ENCODE measurements around the gene MPPE1. TPM values are rescaled to one million over a fixed set of nuclear protein-coding genes. Genes with fewer than 3 reads are reported as not detected.

MPPE1 gene, protein sequence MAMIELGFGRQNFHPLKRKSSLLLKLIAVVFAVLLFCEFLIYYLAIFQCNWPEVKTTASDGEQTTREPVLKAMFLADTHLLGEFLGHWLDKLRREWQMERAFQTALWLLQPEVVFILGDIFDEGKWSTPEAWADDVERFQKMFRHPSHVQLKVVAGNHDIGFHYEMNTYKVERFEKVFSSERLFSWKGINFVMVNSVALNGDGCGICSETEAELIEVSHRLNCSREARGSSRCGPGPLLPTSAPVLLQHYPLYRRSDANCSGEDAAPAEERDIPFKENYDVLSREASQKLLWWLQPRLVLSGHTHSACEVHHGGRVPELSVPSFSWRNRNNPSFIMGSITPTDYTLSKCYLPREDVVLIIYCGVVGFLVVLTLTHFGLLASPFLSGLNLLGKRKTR
- 28.5 and 59.3 TPM in 2 replicates for total RNA-seq
- 45.5 and 52.7 TPM in 2 replicates for polyA plus RNA-seq

DNA sequence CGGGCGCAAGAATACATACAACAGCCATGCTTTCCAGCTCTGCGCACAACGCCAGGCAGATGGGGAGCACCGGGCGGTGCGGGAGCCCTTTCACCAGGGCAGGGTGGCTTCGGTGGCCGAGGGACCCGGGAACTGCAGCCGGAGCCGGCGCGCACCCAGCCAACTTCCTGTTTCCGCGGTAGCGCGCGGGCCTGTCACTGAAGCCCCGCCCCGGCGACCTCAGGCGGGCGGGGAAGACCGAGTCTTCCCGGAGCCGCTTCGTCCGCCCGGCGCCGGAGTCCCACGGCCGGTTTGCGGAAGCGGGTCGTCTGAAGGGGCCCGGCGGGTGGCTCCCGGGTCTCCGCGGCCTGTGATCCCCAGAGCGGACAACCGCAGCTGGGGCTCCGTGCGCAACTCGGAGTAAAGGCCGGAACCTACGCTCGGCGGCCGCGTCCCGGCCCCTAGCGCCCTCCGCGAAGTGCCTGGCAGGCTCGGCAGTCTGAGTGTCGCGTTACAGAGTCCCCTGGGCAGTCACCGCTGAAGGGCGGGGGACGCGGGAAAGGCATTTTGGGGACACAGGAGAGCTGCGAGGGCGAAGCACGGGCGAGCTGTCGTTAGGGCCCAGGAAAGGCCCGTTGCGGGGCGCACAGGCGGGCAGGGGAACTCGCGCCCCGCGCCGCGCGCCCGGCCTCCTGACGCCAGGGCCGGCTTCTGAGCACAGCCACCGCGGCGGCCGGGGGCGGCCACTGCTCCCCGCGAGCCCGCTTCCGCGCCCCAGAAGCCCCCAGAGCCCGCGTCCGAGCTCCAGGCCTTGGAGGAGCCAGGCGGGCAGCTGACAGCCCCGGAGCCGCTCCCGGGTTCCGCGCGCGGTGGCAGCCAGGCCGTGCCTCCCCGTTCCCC lies at the start of gene MPPE1:
MPPE1 (minus strand) TSS at position 136 of the 879 bp plus-strand sequence. CDS start 11,053 bp downstream, outside the sequence.
- peak; percentile 95 for DNase-seq (ENCODE audit: low spot score)
- peak within 1 kb of the TSS; percentile 71 for H3K4me3 ChIP-seq
- no peaks in the 10 kb centered on the region for H3K27me3 ChIP-seq
- H4K20me1 ChIP-seq (ENCODE audit: insufficient read depth, poor library complexity, severe bottlenecking): no peaks in the 10 kb centered on the region
- peaks cover 16% of the 10 kb centered on the region for H3K79me2 ChIP-seq
- no peaks in the 10 kb centered on the region for H3K9me3 ChIP-seq (ENCODE audit: low read depth)
- 1% methylated on average over 92 of the region's 106 CpGs for WGBS (ENCODE audit: low lambda C conversion rate, missing lambda C conversion rate)
- H3K36me3 ChIP-seq (replicated peaks; ENCODE audit: insufficient read depth, low read depth): no peaks in the 10 kb centered on the region
- H3K4me2 ChIP-seq: peak within 1 kb of the TSS; percentile 91
- H3K9me2 ChIP-seq (replicated peaks; ENCODE audit: insufficient read depth): no peaks in the 10 kb centered on the region
- H3K27ac ChIP-seq: peak within 1 kb of the TSS; percentile 100
- H2AFZ ChIP-seq: peak within 1 kb of the TSS; percentile 93
- TF ChIP-seq EZH2 (IDR thresholded peaks at IDR 0.05; ENCODE audit: borderline replicate concordance) (no peak), EZH2phosphoT487 (IDR thresholded peaks at IDR 0.05; ENCODE audit: low read depth, severe bottlenecking, unreplicated experiment) (no peak)
- TF ChIP-seq, protein P1, sequence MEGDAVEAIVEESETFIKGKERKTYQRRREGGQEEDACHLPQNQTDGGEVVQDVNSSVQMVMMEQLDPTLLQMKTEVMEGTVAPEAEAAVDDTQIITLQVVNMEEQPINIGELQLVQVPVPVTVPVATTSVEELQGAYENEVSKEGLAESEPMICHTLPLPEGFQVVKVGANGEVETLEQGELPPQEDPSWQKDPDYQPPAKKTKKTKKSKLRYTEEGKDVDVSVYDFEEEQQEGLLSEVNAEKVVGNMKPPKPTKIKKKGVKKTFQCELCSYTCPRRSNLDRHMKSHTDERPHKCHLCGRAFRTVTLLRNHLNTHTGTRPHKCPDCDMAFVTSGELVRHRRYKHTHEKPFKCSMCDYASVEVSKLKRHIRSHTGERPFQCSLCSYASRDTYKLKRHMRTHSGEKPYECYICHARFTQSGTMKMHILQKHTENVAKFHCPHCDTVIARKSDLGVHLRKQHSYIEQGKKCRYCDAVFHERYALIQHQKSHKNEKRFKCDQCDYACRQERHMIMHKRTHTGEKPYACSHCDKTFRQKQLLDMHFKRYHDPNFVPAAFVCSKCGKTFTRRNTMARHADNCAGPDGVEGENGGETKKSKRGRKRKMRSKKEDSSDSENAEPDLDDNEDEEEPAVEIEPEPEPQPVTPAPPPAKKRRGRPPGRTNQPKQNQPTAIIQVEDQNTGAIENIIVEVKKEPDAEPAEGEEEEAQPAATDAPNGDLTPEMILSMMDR (IDR thresholded peaks at IDR 0.05; ENCODE audit: poor library complexity): no peak
- H3K4me1 ChIP-seq (ENCODE audit: insufficient read depth): peaks cover 22% of the 10 kb centered on the region

DNA sequence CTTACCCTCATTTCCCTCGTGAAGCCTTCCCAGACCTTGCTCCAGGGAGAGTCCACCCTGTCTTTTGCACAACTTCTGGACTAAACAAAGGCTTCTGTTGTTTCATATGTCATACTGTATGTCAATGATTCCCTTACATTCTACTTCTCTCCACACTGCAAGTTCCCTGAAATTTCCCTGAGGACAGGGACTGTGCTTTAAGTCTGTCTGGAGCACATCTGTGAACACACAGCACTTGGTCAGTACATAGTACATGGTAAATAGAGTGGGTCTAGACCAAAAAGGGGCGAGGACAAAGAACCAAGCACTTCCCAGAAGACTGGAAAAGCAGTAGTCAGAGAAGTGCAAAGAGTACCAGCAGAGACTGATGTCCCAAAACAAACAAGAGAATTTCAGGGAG lies 49.5 kb upstream of the MPPE1 start:
- TF ChIP-seq, protein P1 (IDR thresholded peaks at IDR 0.05; ENCODE audit: poor library complexity): no peak
- TF ChIP-seq EZH2 (IDR thresholded peaks at IDR 0.05; ENCODE audit: borderline replicate concordance) (no peak), EZH2phosphoT487 (IDR thresholded peaks at IDR 0.05; ENCODE audit: low read depth, severe bottlenecking, unreplicated experiment) (no peak)
- no peak overlapping the region for H3K4me2 ChIP-seq
- peak overlapping the region; percentile 98 for H3K27ac ChIP-seq
- peaks cover 45% of the 10 kb centered on the region for H3K4me1 ChIP-seq (ENCODE audit: insufficient read depth)
- no peaks in the 10 kb centered on the region for H3K27me3 ChIP-seq
- no peaks in the 10 kb centered on the region for H3K79me2 ChIP-seq
- H2AFZ ChIP-seq: no peak overlapping the region
- 53% methylated on average over 2 of the region's 2 CpGs for WGBS (ENCODE audit: low lambda C conversion rate, missing lambda C conversion rate)
- H3K9me3 ChIP-seq (ENCODE audit: low read depth): no peaks in the 10 kb centered on the region
- DNase-seq (ENCODE audit: low spot score): no peak
- H4K20me1 ChIP-seq (ENCODE audit: insufficient read depth, poor library complexity, severe bottlenecking): no peaks in the 10 kb centered on the region
- H3K36me3 ChIP-seq (replicated peaks; ENCODE audit: insufficient read depth, low read depth): no peaks in the 10 kb centered on the region
- H3K9me2 ChIP-seq (replicated peaks; ENCODE audit: insufficient read depth): no peaks in the 10 kb centered on the region
- no peak overlapping the region for H3K4me3 ChIP-seq

DNA sequence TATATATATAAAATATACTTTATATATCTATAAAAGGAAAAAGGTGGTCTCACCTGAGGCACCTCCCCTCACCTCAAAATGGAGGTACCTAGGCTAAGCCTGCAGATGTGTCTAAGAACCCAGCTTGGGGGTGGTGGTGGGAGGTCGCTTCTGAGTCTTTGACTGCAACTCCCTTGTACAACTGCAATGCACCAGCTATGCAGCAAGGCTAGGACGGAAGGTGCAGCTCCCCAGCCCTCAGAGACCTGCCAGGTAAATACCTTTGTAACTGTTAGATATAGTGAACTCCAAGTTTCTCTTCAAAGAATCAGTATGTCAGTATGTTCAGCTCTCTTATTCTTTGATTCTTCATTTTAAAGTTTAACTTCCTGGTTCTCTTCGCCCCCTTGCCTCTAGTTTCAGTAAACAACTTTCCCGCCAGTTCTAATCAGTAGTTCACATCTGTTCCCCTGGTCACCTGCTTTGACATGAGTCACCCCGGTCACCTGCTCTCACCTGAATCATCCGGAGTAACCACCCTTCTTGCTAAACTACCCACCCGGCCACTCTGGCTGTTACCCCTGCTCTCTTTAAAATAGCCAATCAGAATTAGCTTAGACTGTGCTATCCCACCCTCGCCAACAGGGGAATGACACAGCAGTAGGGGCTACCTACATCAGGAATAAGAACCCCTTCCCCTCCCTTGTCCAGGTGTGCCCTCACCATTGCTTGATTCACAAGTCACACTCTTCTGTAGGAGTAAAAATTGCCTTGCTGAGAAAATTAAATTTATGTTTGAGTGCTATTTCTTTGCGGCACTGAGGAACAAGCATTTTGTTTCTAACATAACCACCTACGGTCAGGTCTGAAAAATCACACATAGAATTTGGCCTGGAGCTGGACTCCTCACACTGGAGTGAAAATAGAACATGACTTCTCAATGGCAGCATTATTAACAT lies 48.5 kb upstream of the MPPE1 start:
- peak; percentile 81 for DNase-seq (ENCODE audit: low spot score)
- H3K9me2 ChIP-seq (replicated peaks; ENCODE audit: insufficient read depth): no peaks in the 10 kb centered on the region
- no peaks in the 10 kb centered on the region for H3K27me3 ChIP-seq
- no peaks in the 10 kb centered on the region for H4K20me1 ChIP-seq (ENCODE audit: insufficient read depth, poor library complexity, severe bottlenecking)
- H2AFZ ChIP-seq: no peak overlapping the region
- peaks cover 44% of the 10 kb centered on the region for H3K4me1 ChIP-seq (ENCODE audit: insufficient read depth)
- no peaks in the 10 kb centered on the region for H3K36me3 ChIP-seq (replicated peaks; ENCODE audit: insufficient read depth, low read depth)
- no peak overlapping the region for H3K4me3 ChIP-seq
- 72% methylated on average over 10 of the region's 10 CpGs for WGBS (ENCODE audit: low lambda C conversion rate, missing lambda C conversion rate)
- no peaks in the 10 kb centered on the region for H3K9me3 ChIP-seq (ENCODE audit: low read depth)
- peak overlapping the region; percentile 98 for H3K27ac ChIP-seq
- TF ChIP-seq EZH2phosphoT487 (IDR thresholded peaks at IDR 0.05; ENCODE audit: low read depth, severe bottlenecking, unreplicated experiment): no peak
- TF ChIP-seq, protein P1 (IDR thresholded peaks at IDR 0.05; ENCODE audit: poor library complexity): no peak
- TF ChIP-seq EZH2 (IDR thresholded peaks at IDR 0.05; ENCODE audit: borderline replicate concordance): no peak
- no peaks in the 10 kb centered on the region for H3K79me2 ChIP-seq
- no peak overlapping the region for H3K4me2 ChIP-seq

All from hepatocyte (in vitro differentiated cells).